Psoas muscle (tissue), 8 donors: ENCODE results near the gene ODC1. TPM values are rescaled to one million over a fixed set of nuclear protein-coding genes. Genes with fewer than 3 reads are reported as not detected.

Source experiments
- ATAC-seq, 4 donors: fragments of 200-7000 bp; cut with Tn5 transposase; one replicate each; pipeline ENCODE4 v1.9.1; 2020; ENCODE audit warnings: moderate library complexity in 3 of 4, mild to moderate bottlenecking in 2 of 4
- DNase-seq, 2 donors: peaks; one replicate each; pipeline ENCODE4 v3.0.0-alpha.2; 2020
- H3K27ac ChIP-seq: fragments of 200-600 bp; one replicate; pipeline ENCODE4 v1.8.0; 2022
- H3K27me3 ChIP-seq, 3 donors: fragments of 200-600 bp in 1 of 3; one replicate each; pipeline versions ENCODE4 v1.6.1 to v1.8.0; 2013 to 2022; ENCODE audit warnings: low read length in 2 of 3, mild to moderate bottlenecking in 2 of 3, moderate library complexity in 1 of 3; ENCODE audit not compliant: insufficient read depth in 3 of 3
- H3K36me3 ChIP-seq, 2 donors: fragments of 200-600 bp in 1 of 2; one replicate each; pipeline versions ENCODE4 v1.6.1 to v1.8.0; 2013 to 2022; ENCODE audit warnings: low read depth in 1 of 2, mild to moderate bottlenecking in 1 of 2, moderate library complexity in 1 of 2; ENCODE audit not compliant: insufficient read depth in 1 of 2
- H3K4me1 ChIP-seq: fragments of 200-600 bp; one replicate; pipeline ENCODE4 v1.8.0; 2022
- H3K4me3 ChIP-seq: fragments of 200-600 bp; one replicate; pipeline ENCODE4 v1.8.0; 2022; ENCODE audit warnings: mild to moderate bottlenecking
- H3K9me3 ChIP-seq: fragments of 200-600 bp; one replicate; pipeline ENCODE4 v1.8.0; 2022
- CTCF ChIP-seq: fragments of 200-600 bp; IDR thresholded peaks from one replicate; pipeline ENCODE4 v1.8.0; 2022; ENCODE audit warnings: antibody characterized with exemption
- WGBS, 3 donors: extraction: QIAGEN DNeasy Blood & Tissue Kit; methylation state at CpG; one replicate each; pipeline versions ENCODE4 v1.1.6 to v1.1.7; 2013; 5-methylcytosine and 5-hydroxymethylcytosine counted together
- intact Hi-C, 2 donors: fragments of 100-400 bp; cut with DNase I; formaldehyde crosslinking; loops; one replicate each; pipeline versions ENCODE4 v1.11.0 to v1.14.2; 2022
- polyA plus RNA-seq, 3 donors: library from polyadenylated mRNA; stranded (reverse); fragments of 200-250 nt; gene quantifications; one replicate each; pipeline ENCODE4 v1.2.3, GENCODE V29; 2013
- total RNA-seq, 4 donors: library from RNA; stranded (reverse); fragmentation: NEBNext Ultra II Directional in 2 of 4; extraction: Animal tissue kit (Norgen Biotek cat#: 25700) in 2 of 4; gene quantifications; one replicate each; pipeline versions ENCODE4 v1.2.1 to v1.2.4, GENCODE V29; 2021 to 2023
- donor health status: healthy with polysubstance abuse.
- donor health status: DM: no; HTN: no; CAD: no; lungs with moderate emphysema.
- donor health status: Bipolar disorder and iron deficiency.
- donor health status: healthy.
- donor health status: DM: yes; HTN: yes; CAD: no.
- donor health status: DM: no; HTN: no; CAD: no.
- donor health status: DM: no; HTN: no; CAD: no.
- donor health status: DM: yes; HTN: yes; CAD: no.

The ODC1 gene
- total and polyA plus RNA-seq, 7 donors: 56.8 to 226 (median 106) TPM

GRCh38 chr2:10480359-10480949 lies 32.3 kb upstream of the ODC1 start:
- Histone ChIP-seq H3K4me1 (no peaks in the 10 kb centered on the region), H3K27ac (no peak overlapping the region), H3K27me3 (peaks cover 0 to 14% (median 0%) of the 10 kb centered on the region in 3 donors), H3K9me3 (no peaks in the 10 kb centered on the region), H3K36me3 (no peaks in the 10 kb centered on the region), H3K4me3 (no peak overlapping the region)
- ATAC-seq (no peak), DNase-seq (no peak)
- WGBS, 3 donors: 88 to 92% (median 88%) methylated on average over 2 of the region's 2 CpGs
- no peak for TF ChIP-seq CTCF
- intact Hi-C loops: no loop called here

DNA sequence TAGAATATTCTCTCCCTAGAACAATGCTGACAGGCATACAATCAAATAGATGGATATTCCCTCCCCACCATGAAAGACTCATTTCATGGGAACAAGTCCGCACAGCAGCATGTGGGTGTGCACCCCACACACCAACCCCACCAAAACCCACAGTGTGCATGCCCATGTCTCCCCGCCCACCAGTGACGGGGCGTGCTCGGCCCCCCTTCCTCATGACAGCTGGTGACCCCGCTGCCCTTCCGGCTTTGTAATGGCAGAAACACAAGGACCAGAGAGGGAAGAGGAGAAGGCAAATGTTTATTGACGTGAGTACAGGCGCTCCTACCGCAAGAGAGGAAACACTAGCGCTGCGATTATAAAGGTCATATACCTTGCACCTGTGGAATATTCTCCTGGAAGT lies 30.8 kb upstream of the ODC1 start:
- TF ChIP-seq CTCF: no peak
- Histone ChIP-seq H3K9me3 (no peaks in the 10 kb centered on the region), H3K4me3 (no peak overlapping the region), H3K27me3 (peaks cover 0 to 14% (median 0%) of the 10 kb centered on the region in 3 donors), H3K36me3 (no peaks in the 10 kb centered on the region), H3K27ac (no peak overlapping the region), H3K4me1 (no peaks in the 10 kb centered on the region)
- intact Hi-C loops: no loop called here
- no peak for DNase-seq
- WGBS, 3 donors: 31 to 44% (median 40%) methylated on average over 12 of the region's 12 CpGs
- ATAC-seq: no peak

DNA sequence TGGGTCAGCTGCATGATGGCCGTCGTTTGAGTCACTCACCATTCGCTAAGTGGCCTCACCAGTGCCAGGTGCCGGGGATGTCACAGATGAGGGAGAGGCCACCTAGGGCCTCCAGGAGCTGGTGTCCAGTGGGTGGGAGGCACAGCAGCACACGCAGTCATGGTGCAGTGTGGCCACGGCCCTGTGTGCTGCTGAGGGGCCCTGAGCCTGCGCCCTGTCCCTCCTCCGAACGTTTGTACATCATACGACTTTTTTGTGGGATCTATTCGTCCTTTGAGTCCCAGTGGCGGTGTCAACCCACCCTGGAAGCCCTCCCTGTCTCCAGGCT lies 30.1 kb upstream of the ODC1 start:
- Histone ChIP-seq H3K4me1 (no peaks in the 10 kb centered on the region), H3K36me3 (no peaks in the 10 kb centered on the region), H3K27ac (no peak overlapping the region), H3K9me3 (no peaks in the 10 kb centered on the region), H3K4me3 (no peak overlapping the region), H3K27me3 (peaks cover 0 to 10% (median 0%) of the 10 kb centered on the region in 3 donors)
- ATAC-seq (no peak), DNase-seq (no peak)
- TF ChIP-seq CTCF: no peak
- intact Hi-C loops: no loop called here
- 78 to 84% (median 83%) methylated on average over 12 of the region's 12 CpGs for WGBS, 3 donors

DNA sequence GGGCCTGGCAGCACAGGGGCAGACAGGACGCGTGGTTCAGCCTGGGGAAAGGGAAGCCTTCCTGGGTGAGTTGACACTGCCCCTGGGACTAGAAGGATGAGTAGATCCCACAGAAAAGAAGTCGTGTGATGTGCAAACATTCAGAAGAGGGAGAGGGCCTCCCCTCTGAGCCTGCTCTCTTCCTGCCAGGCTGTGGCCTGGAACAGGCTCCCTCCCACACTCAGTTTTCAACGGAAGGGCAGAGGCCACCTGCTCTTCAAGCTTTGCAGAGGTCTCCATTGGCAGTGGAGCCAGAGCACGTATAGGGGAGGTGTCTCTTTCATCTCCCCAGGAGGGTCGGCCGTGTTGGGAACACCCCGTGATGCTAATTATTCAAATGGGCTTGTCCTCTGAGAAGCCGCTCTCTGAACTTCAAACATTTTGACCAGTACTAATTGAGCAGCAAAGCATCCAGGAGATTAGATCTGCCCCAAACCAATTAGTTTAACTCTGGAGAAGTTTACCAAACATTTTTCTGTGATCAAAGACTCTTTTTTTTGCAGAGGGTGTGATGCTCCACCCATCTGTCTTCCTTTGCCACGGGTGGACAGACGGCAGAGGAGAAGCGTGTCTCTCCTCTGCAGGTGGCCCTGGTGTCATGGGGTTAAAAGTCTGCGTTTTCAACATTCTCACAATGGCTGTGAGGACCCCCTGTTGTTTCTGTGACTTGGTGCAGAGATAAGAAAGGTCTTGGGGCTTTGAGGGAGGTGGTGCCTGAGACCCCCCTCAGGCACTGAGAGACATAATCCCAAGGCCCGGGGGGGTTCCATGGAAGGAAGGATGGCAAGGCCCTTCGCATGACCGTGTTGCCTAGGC lies 29.5 kb upstream of the ODC1 start:
- TF ChIP-seq CTCF: no peak
- Histone ChIP-seq H3K4me3 (no peak overlapping the region), H3K27me3 (peaks cover 0 to 4% (median 0%) of the 10 kb centered on the region in 3 donors), H3K27ac (no peak overlapping the region), H3K36me3 (no peaks in the 10 kb centered on the region), H3K4me1 (no peaks in the 10 kb centered on the region), H3K9me3 (no peaks in the 10 kb centered on the region)
- intact Hi-C loops: no loop called here
- WGBS, 3 donors: 59 to 66% (median 61%) methylated on average over 16 of the region's 16 CpGs
- no peak for ATAC-seq
- DNase-seq: no peak
